ENCODE measurements around the gene RSF1.

RSF1 gene

DNA sequence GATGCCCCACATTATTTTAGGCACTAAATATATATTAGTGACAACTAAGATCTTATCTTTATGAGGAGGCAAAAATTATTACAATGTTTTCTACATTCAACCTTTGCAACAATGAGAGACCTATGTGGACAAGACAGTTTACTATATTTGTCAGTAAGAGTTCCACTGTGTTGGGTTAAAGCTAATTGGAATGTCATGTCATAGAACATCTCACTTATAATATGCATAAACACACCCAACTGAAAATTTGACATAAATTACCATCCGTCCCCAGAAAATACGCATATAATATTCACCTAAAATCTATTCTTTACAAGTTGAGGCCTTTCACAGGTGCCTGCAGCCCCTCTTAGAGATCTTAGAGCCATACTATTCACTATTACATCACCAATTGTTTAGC, 84.0 kb downstream of the RSF1 start:
- DNase-seq = no peak

GRCh38 chr11:77734890-77735289, 85.6 kb downstream of the RSF1 start:
- DNase-seq = no peak

- no peak for DNase-seq
Observed at GRCh38 chr11:77732143-77732542, 88.4 kb downstream of the RSF1 start.

- DNase-seq = no peak
Observed at GRCh38 chr11:77730789-77731188, 89.7 kb downstream of the RSF1 start.

- DNase-seq = no peak
Observed at GRCh38 chr11:77729063-77729462, 91.5 kb downstream of the RSF1 start.

- DNase-seq = no peak
Observed at GRCh38 chr11:77728203-77728786, 92.2 kb downstream of the RSF1 start.

DNA sequence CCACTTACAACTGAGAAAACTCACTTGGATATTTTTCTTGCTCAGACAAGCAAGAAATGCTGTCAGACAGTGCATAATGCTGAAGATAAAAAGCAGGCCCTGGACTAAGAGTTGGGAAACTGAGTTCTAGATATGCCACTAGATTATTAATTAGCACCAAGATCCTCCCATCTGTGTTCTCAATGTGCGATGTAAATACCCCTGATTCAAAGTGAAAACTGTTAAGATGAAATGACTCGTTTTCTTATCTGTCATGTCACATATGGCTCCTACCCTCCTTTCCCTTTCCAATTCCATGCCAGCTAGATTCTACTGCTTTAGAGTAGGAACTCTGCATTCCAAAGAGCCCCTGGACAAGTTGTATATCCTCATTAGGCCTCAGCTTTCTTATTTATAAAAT, 94.0 kb downstream of the RSF1 start:
- DNase-seq = no peak

DNA sequence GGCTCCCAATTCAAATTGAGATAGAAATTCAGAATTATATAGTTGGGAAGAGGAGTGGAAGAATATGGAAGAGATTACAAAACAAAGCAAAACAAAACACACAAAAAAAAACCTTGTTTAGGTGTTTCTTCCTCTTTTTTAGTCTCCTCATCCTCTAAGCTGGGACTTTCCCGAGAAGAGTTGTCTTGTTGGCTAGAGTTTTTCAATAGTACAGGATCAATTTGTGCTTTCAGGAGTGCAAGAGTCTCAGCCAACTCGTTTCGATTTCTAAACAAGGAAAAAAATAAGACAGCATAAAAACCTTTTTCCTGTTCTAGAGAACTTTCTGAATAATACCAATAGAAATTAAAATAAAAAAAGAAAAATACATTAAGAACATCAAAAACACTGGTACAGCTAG, 95.1 kb downstream of the RSF1 start:
- DNase-seq = no peak

GRCh38 chr11:77724636-77725035, 95.9 kb downstream of the RSF1 start:
- DNase-seq = no peak

- no peak for DNase-seq
Observed at GRCh38 chr11:77723024-77723423, 97.5 kb downstream of the RSF1 start.

GRCh38 chr11:77710358-77710757, 110.2 kb downstream of the RSF1 start:
- DNase-seq = no peak

DNA sequence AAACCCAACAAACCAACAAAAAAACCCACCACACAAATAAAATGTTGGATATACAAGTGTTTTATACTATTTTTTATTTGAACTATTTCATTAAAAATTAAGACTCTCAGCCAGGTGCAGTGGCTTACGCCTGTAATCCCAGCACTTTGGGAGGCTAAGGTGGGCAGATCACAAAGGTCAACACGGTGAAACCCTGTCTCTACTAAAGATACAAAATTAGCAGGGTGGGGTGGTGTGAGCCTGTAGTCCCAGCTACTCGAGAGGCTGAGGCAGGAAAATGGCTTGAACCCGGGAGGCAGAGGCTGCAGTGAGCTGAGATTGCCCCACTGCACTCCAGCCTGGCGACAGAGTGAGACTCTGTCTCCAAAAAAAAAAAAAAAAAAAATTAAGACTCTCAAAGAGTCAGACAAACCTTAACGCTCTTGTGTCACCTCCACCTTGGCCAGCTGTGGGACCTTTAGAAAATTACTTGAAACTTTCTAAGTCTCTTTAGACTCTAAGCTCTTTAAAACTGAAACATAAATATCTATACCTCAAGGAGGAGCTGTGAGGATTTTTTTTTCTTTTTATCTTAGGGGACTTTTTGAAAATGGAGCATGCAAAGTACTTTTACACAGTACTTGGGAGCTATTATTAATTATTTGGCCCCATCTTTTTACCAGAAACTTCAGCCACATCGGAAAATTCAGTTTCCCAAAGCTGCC, 114.5 kb downstream of the RSF1 start:
- DNase-seq = no peak

GRCh38 chr11:77705195-77705875, 115.2 kb downstream of the RSF1 start:
- no peak for DNase-seq

DNA sequence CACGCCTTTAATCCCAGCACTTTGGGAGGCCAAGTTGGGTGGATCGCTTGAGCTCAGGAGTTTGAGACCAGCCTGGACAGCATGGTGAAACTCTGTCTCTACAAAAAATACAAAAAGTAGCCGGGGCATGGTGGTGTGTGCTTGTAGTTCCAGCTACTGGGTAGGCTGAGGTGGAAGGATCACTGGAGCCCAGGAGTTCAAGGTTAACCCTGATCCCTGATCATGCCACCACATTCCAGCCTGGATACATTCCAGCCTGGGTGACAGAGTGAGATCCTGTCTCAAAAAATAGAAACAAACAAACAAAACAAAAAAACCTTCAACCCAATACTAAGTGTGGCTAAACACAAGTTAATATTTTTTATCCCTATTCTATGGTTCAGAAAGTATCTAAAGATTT, 116.5 kb downstream of the RSF1 start:
- DNase-seq = no peak

DNA sequence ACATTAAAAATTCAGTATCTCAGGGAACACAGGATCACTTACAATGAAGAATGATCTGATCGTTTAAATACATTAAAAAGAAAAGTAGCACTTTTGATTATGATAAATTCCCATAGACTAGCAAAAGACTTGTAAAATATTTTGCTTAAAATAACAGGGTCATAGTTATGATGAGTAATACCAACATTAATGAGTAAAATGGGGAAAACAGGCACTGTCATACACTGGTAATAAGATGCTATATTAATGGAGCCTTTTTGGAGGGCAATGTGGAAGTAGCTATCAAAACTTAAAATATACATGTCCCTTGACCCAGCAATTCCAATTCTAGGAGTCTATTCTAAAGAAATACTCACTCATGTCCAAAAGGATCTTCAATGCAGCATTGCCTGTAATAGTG, 121.1 kb downstream of the RSF1 start:
- DNase-seq = no peak

DNA sequence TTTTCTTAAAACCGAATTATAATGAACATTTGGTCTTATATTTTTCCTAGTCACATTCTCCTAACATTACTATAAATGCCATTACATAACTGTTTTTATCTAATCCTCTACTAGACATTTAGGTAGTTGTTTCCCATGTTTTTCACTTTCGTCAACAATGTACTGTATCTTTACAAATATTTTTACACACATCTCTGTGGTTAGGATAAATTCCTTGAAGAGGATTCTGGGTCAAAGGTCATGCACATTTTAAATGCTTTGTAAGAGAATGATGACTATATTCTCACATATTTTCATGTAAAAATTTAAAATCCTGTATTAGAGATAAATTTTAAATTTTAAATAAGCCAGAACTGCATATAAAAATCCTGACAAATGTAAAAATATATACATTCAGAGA, 121.6 kb downstream of the RSF1 start:
- DNase-seq = no peak

GRCh38 chr11:77697865-77698264, 122.7 kb downstream of the RSF1 start:
- no peak for DNase-seq

DNA sequence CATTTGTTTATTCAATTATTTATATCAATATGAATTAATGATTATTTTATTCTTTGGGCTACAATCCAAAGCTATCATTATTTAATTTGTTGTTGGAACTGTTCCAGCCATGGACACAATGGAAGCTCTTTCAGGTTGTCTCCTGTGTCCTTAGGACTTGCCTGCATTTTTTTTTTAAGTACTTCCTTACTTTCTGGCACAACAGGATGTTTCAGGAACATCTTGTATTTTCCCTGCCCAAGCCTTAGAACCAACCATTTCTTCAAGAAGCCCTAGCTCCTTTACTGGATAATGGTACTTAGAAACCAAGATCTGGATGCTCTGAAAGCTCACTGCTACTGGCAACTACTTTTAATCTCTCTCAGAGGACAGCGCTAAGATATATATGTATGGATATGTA, 125.1 kb downstream of the RSF1 start:
- DNase-seq = no peak

GRCh38 chr11:77690649-77691048, 129.9 kb downstream of the RSF1 start:
- DNase-seq = no peak

DNA sequence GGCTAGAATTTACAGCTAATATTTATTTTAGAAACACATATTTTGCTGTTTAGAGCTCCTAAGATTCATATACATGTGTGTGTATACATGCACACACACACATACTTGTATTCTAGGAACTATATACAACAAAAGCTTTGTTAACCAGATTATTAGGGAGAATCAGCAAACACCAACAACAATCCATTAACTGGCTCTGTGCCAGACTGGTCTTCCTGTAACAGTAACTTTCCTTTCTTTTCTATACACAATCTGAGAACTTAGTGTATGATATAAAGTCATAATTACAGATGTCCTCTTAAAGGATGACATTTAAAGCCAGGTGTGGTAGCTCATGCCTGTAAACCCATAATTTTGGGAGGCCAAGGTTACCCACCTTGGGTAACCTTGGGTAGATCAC, 133.4 kb downstream of the RSF1 start:
- no peak for DNase-seq

DNA sequence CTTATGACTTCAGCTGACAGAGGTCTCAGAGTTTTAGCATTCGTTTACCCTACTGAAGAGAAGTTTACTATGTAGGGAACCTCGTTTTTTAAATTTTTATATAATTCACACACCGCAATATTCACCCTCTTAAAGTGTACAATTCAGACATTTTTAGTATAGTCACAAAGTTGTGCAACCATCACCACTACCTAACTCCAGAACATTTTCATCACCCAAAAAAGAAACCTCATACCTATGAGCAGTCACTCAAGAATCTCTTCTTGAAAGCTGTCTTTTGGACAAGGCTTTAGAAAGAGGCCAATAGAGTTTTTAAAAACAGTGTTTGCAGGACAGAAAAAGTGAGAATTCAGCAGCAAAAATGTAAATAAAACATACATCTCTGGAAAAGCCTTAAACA, 143.4 kb downstream of the RSF1 start:
- DNase-seq = no peak

DNA sequence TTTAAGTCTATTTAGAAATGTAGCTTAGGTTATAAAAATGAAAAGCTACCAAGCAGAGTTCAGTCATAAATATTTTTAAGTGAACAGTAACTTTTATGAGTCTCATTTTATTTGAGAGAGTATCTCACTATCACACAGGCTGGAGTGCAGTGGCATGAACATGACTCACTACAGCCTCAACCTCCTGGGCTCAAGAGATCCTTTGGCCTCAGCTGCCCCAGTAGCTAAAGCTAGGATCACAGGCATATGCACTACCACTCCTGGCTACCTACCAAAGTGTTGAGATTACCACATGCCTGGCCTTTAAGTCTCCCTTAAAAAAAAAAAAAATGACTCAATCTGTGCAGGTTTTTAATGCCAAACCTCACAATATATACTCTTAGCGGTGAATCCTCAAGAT, 148.3 kb downstream of the RSF1 start:
- DNase-seq = peak; percentile 3

DNA sequence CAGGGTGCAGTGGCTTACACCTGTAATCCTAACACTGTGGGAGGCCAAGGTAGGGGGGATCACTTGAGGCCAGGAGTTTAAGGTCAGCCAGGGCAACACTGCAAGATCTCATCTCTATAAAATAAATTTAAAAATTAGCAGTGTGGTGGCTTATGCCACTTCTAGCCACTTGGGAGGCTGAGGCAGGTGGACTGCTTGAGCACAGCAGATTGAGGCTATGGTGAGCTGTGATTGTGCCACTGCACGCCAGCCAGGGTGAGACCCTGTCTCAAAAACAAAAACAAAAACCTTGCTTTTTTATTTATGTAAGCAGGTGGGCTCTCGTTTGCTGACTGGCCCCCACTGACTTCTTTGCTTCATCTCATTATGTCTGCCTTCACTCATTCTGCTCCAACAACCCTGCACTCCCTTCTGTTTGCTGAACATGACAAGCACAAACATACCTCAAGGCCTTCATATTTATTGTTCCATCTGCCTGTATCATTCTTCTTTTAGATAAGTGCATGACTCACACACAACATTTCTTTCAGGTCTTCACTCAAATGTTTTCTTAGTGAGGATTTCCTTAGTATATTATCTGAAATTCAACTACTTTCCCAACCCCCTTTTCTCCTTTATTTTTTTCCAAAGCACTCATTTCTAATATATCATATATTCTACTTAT, 150.5 kb downstream of the RSF1 start:
- no peak for DNase-seq

DNA sequence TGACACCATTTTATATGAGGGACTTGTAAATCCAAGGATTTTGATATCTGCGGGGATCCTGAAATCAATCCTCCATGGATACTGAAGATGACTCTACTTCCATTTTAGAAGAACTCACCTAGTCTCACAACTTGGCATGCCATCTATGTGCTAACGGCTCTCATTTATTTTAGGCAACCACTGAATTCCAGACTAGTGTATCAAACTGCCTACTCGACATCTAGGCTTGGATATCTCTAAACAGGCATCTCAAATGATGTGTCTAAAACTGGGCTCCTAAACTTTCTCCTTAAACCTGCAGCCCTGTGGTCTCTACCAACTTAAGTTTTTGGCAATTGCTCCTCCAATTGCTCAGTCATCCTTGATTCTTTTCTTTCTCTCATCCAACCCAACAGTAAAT, 151.8 kb downstream of the RSF1 start:
- no peak for DNase-seq

All from NCI-H446 treated with DMSO at 0.1 percent for 48 hours (cell line).